Femur (tissue), 1 donor: Measurements from ENCODE around the gene MYO3B.
"Not testable (repeated sequence)": the region's sequence is repeated elsewhere in the genome, so short reads cannot be mapped to it uniquely, and the experiment has no call there.

ENCODE experiments used
- DNase-seq: peaks from one replicate; pipeline ENCODE4 v3.0.0-alpha.2; 2017

MYO3B gene

GRCh38 chr2:170341684-170342623 lies 164.0 kb downstream of the MYO3B start:
- DNase-seq = no peak

- no peak for DNase-seq
Observed at GRCh38 chr2:170344663-170345346, 166.9 kb downstream of the MYO3B start.

- no peak for DNase-seq
Observed at GRCh38 chr2:170345607-170346006, 167.7 kb downstream of the MYO3B start.

GRCh38 chr2:170349269-170349668 lies 171.3 kb downstream of the MYO3B start:
- not testable (repeated sequence) for DNase-seq

- DNase-seq = no peak
Observed at GRCh38 chr2:170350929-170351826, 173.2 kb downstream of the MYO3B start.

GRCh38 chr2:170353723-170354122 lies 175.8 kb downstream of the MYO3B start:
- no peak for DNase-seq

- no peak for DNase-seq
Observed at GRCh38 chr2:170354388-170354787, 176.4 kb downstream of the MYO3B start.

GRCh38 chr2:170354855-170355780 lies 177.2 kb downstream of the MYO3B start:
- DNase-seq = no peak

GRCh38 chr2:170359466-170359865 lies 181.5 kb downstream of the MYO3B start:
- DNase-seq = no peak

GRCh38 chr2:170360546-170361089 lies 182.7 kb downstream of the MYO3B start:
- DNase-seq = no peak

- peak; percentile 42 for DNase-seq
Observed at GRCh38 chr2:170361090-170361936, 183.4 kb downstream of the MYO3B start.

GRCh38 chr2:170362313-170362870 lies 184.4 kb downstream of the MYO3B start:
- no peak for DNase-seq

GRCh38 chr2:170362871-170363631 lies 185.1 kb downstream of the MYO3B start:
- no peak for DNase-seq

GRCh38 chr2:170365003-170365402 lies 187.1 kb downstream of the MYO3B start:
- DNase-seq = no peak

- no peak for DNase-seq
Observed at GRCh38 chr2:170365686-170366085, 187.7 kb downstream of the MYO3B start.

- no peak for DNase-seq
Observed at GRCh38 chr2:170368370-170368769, 190.4 kb downstream of the MYO3B start.

- DNase-seq = no peak
Observed at GRCh38 chr2:170369228-170369627, 191.3 kb downstream of the MYO3B start.

- no peak for DNase-seq
Observed at GRCh38 chr2:170369894-170370293, 191.9 kb downstream of the MYO3B start.

GRCh38 chr2:170371231-170371998 lies 193.5 kb downstream of the MYO3B start:
- DNase-seq = no peak
